Muscle of back (tissue), 11 donors: ENCODE results near the gene CWC15. TPM values are rescaled to one million over a fixed set of nuclear protein-coding genes. Genes with fewer than 3 reads are reported as not detected.
"Not testable (repeated sequence)": the region's sequence is repeated elsewhere in the genome, so short reads cannot be mapped to it uniquely, and the experiment has no call there.

Experiments used
- DNase-seq, 3 donors: peaks; one replicate each; pipeline versions ENCODE4 v3.0.0 to v3.0.0-alpha.2; 2013
- polyA plus RNA-seq, 10 donors: library from polyadenylated mRNA; unstranded; fragments of 120-200 nt; gene quantifications; one replicate each; pipeline ENCODE4 v1.2.1, GENCODE V29; 2013; ENCODE audit not compliant: insufficient read length in 10 of 10

The CWC15 gene
- polyA plus RNA-seq, 10 donors: 71.8 to 91.7 (median 81.1) TPM

DNA sequence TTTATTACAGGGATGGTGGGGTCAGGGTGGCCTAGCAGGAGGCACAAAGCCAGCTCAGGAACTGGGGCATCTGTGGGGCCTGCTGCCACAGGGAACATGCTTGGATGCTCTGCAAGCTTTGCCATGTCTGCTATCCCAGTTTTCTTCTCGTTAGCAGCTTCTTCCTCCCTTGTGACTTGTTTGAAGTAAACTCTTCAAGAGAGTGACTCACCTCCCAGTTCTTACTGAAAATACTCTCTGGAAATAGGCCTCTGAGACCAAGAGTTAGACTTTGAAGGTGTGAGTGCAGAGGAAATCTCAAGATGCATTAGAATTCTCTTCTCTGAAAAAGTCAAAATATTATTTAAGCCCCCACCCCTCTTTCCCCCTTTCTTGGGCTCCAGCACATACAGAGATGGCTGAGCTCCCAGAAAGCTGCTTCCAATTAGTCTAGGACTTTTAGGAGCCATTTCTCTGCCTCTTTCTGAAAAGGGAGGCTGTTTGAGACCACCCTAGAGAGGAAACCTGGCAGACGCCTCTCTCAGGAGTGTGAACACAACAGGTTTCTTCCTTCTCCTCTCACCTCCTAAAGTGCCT is 15.1 kb downstream of the CWC15 start:
- peak in 2 of 3 donors; percentile 46 to 69 for DNase-seq

DNA sequence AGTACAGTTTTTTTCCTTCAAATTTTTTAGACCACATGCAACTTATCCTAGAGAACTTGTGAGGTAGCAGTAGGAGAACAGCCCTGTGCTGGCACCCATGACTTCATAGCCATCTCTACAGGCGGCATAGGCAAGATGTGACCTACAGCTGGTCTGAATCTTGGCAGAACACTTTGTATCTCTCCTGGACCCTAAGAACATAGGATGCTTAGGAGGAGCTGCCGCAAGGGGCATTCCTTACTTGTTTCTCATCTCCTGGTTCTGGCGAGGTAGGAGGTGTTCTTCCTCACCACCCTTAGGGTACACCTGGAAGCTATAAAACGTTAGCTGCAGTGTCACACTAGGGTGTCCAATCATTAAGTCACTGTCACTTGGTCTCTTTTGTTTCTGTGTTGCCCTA is 16.4 kb downstream of the CWC15 start:
- no peak for DNase-seq

- DNase-seq: no peak
These were observed 18.6 kb downstream of the CWC15 start for GRCh38 chr11:94954753-94955152.

- DNase-seq: peak in 1 of 3 donors; percentile 65
These were observed 25.2 kb downstream of the CWC15 start for GRCh38 chr11:94948070-94948617.

- no peak for DNase-seq
These were observed 26.5 kb downstream of the CWC15 start for GRCh38 chr11:94946812-94947211.

DNA sequence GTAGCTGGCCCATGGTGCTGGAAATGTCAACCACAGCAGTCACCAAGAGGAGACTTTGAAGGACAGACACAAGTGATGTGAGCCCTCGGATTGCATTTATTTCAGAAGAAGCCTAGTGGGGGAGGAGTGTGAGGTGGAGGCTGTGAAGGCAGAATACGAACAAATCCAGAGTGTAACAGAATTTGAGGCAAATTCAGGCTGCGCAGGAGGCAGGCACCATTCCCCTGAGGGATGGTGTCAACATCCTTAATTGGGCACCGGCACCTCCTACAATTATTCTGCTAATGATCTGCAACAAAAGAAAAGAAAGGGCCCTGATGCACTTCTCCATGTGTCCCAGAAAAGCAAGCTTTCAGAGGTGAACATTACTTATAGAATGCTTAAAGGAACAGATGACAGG is 32.2 kb downstream of the CWC15 start:
- DNase-seq: no peak

DNA sequence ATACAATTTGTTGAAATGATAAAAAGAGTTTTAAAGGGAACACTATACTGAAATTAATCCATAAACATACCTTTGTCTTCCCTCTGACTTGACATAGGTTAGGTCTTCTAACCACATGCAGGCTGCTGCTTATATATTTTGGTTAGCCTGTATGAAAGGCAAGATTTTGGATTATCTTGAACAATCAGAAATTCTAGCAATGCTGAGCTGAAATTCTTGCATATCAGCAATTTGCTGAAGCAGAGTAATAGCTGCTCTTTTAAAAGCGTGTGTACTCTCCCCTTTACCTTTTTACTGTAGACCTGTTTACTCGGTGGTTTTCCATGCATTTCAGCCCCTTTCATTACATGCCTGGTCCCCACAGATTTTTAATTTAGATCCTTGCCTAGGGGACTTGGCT is 34.0 kb downstream of the CWC15 start:
- no peak for DNase-seq

- peak; percentile 93 to 96 (median 95) for DNase-seq
These were observed 35.0 kb downstream of the CWC15 start for GRCh38 chr11:94938095-94939055.

- no peak for DNase-seq
These were observed 38.5 kb downstream of the CWC15 start for GRCh38 chr11:94934846-94935245.

- DNase-seq: peak in 1 of 3 donors; percentile 44
These were observed 39.0 kb downstream of the CWC15 start for GRCh38 chr11:94934362-94934761.

DNA sequence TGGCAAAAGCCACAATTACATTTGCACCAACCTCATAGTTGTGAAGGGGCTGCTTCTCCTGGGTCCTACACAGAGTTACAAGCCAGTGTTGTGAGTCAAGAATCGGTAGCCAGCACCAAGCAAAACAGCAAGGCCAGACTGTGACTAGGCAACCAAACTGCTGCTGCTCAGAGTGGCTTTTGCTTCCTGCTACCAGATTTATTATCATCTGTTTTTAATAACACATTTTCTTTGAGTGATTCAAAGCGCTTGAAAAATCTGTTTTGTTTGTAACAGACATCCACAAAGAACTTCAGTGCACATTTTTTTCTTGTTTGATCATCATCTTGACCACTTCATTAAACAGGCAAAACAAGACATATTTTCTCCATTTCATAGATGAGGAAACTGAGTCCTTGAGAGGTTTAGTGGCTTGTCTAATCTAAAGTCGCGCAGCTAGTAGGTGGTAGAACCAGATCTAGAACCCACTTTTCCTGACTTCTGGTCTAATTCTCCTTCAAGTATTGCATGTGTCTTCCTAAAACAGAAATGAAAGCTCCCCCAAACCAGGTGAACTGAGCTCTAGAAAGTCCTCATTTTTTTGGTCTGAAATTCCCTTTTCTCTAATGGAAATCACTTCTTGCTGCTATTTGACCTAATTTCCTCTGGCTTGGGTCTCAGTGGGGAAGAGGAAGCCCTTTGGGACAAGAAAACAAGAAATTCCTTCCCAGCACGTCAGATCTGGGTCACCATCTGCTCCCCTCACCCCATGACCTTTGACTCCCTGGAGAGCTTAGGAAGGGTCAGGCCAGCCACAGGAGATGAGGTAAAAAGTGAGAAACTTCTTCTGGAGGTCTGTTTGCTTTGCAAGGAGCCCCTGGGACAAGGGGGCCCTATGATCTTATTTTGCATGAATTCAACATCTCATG is 39.9 kb downstream of the CWC15 start:
- peak; percentile 29 to 95 (median 73) for DNase-seq

GRCh38 chr11:94932503-94932902 is 40.9 kb downstream of the CWC15 start:
- DNase-seq: no peak

GRCh38 chr11:94932072-94932471 is 41.3 kb downstream of the CWC15 start:
- not testable (repeated sequence) for DNase-seq

DNA sequence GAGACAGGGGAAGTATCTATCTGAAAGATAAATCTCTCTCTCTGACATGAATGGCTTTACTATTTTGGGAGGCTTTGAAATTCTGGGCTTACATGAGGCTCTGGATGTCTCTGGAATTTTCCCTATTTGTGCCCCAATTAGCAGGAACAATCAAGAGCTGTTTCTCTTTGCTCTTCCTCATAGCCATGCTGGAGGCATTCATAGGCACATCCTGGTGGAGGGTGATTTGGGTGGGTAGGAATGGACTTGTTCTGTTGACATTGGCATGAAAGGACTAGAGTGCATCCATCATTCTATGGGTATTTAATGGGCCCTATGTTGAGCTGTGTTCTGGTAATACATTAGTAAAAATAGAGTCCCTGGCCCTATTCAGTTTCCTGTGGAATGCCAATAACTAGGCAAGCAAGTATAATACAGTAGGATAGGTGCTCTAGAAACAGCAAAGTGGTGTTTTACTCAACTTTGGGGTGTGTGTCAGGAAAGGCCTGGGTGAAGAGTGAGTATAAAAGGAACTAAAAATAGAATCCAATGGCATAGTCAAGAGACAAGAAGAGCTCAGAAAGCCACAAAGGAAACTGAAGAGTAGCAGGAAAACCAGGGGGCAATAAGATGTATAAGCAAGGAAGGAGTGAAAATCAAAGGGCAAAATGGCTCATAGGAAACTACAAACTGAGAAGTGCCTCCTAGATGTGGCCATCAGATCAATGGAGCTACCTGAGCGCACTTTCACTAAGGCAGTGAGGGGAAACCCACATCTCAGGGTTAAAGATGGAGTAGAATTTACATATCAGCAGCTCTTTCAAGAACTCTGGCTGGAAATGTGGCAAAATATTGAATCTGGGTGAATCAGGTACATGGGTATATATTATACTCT is 45.0 kb downstream of the CWC15 start:
- no peak for DNase-seq

DNA sequence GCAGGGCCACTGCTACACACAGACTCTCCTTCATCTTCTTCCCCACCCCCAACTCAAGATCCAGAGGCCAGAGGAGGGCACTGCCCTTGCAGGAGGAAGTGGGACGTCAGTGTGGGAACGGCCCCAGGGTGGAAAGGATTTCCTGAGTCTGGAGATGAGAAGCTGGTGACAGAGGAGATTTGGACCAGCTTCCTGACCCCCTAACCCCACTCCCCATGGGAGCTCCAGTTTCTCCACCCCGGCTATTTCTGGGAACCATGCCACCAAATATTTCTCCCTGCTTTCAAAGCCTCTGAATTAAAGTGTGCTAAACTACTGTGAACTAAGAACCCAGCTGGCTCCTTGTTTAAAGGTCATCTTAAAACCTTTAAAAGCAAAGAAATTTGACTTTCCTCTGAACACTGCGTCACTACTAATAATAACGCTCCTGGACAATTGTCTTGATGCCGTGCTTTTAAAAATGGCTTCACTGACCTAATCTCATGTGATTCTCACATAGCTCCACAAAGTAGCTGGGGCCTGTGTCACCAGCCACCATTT is 46.6 kb downstream of the CWC15 start:
- peak; percentile 87 to 93 (median 88) for DNase-seq

GRCh38 chr11:94926271-94926625 is 47.1 kb downstream of the CWC15 start:
- peak in 1 of 3 donors; percentile 45 for DNase-seq

- no peak for DNase-seq
These were observed 47.7 kb downstream of the CWC15 start for GRCh38 chr11:94925422-94926270.

DNA sequence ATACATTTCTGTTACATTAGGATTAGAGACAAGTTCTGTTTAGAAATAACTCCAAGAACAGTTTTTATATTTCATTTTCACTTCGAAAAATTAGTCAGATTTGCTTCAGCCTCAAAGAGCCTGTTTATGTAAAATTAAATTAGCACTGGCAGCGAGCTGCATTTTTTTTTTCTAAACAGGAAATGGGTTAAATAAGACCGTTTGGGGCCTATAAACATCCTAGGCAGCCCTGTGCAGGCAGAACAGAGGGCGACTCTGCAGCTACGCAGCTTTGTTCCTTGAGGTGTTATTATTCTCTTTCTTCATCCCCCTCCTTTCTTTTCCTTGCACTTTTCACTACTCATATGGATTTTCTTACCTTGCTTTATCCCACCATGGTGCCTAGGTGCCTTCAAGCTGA is 48.7 kb downstream of the CWC15 start:
- no peak for DNase-seq

GRCh38 chr11:94924171-94924572 is 49.2 kb downstream of the CWC15 start:
- DNase-seq: peak in 2 of 3 donors; percentile 21 to 30

DNA sequence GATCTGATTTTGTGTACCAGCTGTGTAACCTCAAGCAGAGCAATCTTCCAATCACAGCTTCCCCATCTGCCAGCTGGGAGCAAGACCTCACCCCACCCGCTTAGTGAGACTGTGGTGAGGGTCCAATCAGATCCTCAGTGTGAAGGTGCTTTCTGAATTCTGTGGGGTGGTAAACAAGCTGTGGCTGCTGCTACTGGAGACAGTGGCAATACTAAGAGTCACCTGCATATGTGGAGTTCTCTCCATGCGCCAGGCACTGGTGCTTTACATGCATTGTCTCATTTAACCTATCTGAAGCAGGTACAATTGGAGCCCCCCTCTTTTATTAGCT is 50.4 kb downstream of the CWC15 start:
- DNase-seq: no peak
